GM18511 (cell line): ENCODE data around the gene WIPF3.
A peak's percentile ranks its signal among the peaks of the same experiment; 100 is the strongest.

Experiments
- ATAC-seq: cut with Tn5 transposase; IDR thresholded peaks from one replicate; pipeline ENCODE4 v1.9.1; 2021; ENCODE audit warnings: mild to moderate bottlenecking, moderate library complexity; ENCODE audit not compliant: unreplicated experiment

The WIPF3 gene

DNA sequence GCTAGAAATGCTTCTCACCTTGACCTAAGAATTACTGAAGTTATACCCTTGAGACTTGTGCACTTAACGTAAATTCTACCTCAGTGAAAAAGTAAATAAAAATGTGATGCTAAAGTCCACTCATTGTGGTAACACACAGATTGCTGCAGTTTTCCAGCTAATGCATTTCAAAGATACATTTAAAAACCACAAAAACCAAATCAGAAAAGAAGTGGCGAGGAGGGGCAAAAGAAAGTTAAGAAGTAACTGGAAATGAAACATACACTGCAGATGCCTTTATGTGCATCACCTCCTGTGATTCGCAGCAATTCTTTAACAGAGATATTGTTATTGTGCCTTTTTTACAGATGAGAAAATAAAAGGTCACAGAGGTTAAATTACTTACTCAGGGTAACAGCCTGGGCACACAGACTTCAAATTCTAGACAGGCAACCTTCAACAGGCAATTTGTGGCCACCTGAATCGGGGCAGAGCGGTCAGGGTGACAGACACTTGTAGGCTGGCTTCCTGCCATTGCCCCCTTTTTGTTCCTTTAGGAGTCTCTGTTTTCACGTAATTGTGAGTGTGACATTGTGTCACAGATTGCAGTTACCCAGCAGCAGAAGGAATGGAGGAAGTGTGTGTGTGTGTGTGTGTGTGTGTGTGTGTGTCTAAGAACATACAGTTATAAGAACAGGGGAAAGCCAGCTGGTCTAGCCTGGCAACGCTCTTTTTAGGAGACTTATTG, 1.9 kb downstream of the WIPF3 start:
- no peak for ATAC-seq

DNA sequence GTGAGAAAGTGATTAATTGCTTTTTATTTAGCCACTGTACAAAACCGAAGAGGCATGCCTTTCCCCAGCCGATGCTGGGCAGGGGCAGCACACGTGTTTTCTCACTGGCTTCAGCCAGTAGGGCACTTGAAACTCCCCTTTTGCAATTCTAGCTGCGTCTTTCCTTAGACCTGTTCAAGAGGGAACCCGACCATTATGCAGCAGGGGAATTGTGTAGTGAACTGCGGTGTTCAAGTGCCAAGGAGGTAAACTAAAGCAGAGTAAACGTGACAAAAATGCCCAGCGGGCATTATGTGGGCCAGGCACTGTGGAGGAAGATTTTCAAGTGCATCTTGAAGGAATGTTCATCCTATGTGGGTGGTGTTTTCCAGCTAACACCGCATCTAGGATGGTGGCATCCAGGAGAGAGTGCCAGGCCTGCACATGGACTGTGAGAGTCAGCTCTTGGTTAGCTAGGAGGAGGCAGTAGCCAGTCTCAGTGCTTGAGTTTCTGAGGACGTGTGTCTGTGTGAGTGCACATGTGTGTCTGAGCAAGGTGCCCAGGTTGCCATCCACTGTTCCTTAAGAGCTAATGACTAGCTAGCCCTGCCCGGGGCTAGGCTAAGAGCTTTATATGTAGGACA, 3.3 kb downstream of the WIPF3 start:
- no peak for ATAC-seq

DNA sequence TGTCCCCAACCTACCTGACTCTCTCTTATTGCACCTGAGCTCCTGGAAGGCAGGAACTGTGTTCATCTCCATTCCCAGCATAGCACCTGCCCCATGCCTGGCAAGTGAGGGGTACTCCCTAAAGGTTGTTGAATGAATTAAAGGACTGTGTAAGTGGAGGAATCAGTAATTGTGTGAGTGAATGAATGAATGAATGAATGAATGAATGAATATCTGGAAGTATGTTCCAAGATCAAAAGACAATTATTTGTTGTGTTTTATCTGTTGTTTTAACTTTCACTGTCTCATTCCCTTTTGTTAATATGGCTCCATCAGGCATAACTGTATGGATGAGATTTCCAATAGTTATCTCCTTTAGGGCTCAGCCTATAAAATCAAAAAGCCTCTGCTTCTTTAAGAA, 4.0 kb downstream of the WIPF3 start:
- ATAC-seq: no peak

DNA sequence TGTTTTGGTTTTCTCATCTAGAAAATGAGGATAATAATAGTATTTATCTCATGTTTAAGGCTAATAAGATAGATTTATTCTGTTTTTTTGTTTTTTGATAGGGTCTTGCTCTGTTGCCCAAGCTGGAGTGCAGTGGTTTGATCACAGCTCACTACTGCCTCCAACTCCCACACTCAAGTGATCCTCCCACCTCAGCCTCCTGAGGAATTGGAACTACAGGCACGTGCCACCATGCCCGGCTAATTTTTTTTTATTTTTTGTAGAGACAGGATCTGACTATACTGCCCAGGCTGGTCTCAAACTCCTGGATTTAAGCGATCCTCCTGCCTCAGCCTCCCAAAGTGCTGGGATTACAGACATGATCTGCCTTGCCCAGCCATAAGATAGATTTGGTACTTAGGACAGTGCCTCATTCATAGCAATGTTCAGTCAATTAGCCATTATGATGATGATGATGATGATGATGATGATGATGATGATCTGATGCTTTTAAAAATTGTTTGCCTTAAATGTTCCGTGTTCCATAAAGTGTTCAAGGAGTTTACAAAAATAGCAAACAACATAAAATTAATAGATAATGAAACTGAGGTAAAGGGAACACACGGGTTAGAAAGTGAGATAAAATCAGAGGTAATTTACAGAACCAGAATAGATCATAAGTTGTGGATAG, 4.6 kb downstream of the WIPF3 start:
- no peak for ATAC-seq

DNA sequence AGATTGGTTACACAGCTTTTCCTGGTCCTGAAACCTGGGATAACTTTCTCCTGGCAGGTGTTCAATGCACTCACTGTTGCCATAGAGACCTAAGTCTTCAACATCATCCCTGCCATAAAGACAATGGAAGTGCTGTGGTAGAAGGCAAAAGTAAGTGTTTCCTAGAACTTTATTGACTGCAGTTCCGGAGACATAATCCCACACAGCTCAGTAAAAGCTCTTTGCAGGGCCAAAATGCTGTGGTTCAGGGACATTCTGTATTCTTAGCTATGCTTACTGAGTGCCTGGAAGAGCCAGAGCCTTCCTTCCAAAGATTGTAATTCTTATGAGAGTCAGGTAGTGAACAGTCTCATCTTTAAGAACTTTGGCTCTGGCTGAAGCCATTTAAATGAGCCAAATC, 5.3 kb downstream of the WIPF3 start:
- no peak for ATAC-seq

DNA sequence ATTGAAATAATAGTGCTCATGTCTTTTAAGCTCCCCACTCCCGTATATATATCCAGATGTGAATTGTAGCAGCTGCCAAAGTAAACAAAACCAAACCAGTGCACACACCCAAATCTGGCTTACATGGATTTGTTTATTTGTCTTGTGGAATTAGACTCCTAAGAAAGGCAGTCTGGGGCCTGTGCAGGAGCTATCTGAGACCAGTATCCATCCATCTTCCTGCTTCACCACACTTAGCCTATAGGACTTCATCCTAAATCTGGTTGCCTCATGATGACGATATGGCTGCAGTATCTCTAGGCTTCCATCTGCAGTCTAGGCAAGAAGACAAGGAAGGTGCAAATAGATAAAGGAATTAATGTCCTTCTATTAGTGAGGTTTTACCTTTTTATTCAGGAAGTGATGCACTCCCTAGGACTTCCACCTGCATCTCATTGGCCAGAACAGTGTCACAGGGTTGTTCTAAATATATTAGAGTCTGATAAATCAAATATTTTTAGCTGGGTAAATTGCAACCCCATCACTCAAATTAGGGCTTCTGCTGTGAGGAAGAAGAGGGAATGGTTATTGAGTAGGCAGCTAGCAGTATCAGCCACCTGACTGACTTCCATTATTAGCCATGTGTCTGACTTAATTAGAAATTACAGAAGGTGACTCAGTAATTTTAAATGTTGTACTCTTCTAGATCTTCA, 6.0 kb downstream of the WIPF3 start:
- ATAC-seq: no peak

DNA sequence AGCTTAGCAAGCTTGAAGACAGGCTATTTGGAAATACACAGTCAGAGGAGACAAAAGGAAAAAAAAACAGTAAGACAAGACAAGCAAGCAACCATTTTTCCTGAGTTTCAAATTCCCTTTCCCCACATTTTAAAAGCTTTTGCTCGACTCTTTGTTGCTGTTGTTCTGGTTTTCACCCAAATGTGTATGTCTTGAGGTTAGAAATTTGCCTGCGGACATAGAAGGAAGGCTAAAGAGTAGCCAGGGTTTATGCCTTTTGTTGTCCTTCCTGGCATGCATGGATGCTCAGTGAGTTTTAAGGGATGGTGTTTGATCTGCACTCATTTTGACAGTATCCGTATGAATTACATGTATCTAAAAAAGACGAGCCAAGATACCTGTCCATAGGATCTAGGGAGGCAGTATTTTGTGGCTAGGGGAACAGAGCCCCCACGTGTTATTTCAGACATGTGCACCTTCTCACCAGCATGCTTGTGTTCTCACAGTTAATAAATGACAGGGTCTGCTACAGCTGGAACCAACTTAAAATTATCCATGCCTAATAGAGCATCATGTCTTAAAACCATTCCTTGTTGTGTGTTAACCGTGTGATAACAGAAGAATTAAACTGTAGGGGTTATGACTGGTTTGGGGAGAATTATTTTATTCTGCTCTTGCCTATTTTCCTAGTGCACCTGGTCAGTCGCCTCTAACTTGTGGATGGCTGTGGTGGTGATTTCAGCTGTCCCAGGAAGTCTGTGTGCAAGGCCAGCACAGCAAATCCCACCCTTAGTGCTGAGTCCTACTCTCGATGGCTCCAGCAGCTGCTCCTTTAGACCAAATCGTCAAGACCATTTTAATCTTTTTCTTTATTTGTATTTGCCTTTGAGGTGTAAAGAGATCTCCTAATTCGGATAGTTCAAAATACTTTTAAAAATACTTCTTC, 9.1 kb downstream of the WIPF3 start:
- no peak for ATAC-seq

GRCh38 chr7:29818308-29818707, 12.0 kb downstream of the WIPF3 start:
- ATAC-seq: no peak

DNA sequence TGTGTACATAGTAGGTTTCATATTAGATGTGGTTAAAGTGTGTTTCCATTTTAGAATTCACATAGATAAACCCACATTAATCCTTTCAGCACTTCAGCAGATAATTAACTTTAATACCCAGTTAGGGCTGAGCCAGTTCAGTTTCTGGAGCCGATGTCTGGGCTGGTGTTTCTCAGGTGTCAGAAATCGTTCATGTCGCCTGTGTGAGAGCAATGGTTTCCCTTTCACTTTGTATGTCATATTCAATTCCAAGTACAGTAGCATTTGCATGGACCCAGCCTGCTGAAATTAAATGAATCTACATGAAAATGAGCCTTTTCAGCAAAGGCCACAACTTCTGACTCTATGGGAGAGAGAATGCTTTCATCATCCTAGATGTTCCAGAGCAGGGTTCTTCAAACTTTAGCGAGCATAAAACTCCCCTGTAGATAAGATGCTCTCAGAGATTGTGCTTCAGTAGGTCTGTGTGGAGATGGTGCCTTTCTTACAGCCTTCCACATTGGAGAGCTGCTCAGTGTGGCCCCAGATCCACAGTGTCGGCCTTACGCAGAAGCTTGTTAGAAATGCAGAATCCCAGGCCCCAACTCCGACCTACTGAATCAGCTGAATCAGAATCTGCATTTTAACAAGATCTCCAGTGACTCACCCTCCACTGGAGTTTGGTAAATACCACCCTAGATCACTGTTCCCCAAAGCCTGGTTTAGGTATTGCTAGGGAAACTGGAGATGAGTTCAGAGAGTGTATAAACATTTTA, 19.6 kb downstream of the WIPF3 start:
- ATAC-seq: peak; percentile 78

- ATAC-seq: no peak
These were observed 20.2 kb downstream of the WIPF3 start for GRCh38 chr7:29826530-29826822.

DNA sequence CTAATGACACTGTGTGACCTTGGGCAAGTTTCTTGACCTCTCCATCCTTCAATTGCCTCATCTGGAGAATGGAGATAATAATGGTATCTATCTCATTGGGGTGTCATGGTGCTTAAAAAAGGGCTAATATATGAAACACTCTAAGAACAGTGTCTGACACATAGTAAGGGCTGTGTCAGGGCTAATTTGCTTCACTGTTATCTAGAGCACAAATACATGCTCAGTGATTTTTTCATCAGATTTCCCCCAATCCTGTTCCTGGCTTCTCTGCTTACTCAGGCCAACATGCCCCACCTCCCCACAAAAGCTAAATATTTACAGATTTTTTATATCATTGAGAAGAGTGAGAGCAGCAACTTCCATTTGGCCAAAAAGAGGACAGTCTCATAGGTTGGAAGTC, 20.6 kb downstream of the WIPF3 start:
- ATAC-seq: no peak

DNA sequence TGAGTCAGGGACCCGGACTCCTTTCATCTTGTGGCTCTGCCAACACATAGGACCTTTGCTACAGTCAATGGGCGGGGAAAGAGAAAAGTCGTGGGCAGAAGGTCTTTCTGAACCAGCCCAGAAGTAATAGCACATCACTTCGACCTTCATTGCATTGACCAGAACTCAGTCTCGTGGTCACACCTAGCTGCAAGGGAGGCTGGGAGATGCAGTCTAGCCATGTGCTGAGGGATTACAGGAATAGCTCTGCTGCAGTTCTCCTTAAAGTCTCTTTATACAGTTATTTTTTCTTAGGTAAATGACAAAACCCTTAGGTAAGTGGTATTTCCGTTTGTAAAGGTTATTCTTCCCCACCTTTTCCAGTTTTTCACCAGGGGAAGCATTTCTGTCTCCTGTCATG, 25.4 kb downstream of the WIPF3 start:
- ATAC-seq: no peak

GRCh38 chr7:29833929-29834328, 27.6 kb downstream of the WIPF3 start:
- no peak for ATAC-seq

DNA sequence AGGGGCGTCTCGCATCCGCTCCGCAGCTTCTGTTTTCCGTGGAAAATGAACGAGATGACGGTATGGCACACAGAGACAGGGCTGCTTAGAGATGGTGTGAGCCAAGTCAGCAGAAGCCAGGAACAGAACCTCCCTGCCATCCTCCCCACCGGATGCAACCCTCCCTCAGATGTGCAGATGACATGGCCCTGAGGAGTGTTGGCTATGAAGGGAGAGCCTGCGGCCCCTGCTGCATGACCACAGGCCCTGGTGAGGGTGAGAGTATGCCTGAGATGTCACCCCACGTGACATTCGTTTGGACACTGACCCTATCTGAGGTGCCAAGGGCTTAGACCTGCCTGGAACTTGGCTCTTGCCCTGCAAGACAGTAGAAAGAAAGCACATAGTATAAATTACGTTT, 29.4 kb downstream of the WIPF3 start:
- no peak for ATAC-seq

DNA sequence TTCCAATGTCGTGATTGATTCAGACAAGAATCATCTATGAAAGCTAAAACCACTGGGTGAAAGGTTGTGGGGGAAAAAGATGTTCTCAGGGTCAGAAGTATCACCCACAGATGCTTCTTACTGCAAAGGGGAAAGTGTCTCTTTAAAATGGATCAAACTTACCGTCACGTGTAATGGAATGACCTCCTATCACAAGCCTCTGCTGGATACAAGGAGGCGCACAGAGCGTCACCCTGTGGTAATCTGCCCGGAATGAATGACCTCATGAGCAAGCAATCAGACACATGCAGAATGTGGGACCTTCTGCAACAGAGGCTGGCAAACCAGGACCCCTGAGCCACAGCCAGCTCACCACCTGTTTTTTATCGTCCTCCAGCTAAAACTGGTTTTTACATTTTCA, 33.0 kb downstream of the WIPF3 start:
- no peak for ATAC-seq

GRCh38 chr7:29839921-29840320, 33.6 kb downstream of the WIPF3 start:
- ATAC-seq: no peak

GRCh38 chr7:29840701-29841100, 34.4 kb downstream of the WIPF3 start:
- no peak for ATAC-seq

DNA sequence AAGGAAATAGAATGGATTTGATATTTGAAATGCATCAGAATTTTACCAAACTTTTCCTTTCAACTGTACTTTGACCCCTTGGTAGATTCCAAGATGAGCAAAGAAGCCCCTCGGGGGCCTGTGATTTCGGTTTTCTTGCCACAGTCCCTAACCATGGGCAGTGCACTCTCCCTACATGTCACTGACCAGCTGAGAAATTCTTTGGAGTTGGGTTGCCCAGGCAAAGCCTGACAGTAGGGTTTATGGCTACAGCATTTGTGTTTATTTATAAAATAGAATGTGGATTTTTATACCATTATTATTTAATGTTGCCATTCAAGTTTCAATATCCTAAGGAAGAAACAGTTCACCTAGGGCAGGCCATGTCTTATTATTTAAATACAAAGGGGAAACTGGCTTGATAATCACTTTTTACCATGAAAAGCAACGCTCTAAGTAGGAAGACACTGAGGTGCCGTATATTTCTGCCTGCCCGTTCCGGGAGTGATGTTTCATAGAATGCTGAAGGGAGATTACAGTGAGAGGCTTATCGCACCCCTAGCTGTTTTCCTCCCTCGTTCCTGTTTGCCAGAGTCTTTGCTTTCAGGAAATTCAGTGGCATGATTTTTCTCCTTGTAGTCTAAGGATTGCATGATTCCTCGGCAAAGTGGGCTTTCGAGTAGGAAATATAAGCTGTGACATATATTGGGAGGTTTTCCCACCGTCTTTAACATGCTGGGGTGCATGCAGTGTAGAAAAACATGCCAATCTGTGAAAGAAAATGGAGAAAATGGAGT, 35.8 kb downstream of the WIPF3 start:
- no peak for ATAC-seq

DNA sequence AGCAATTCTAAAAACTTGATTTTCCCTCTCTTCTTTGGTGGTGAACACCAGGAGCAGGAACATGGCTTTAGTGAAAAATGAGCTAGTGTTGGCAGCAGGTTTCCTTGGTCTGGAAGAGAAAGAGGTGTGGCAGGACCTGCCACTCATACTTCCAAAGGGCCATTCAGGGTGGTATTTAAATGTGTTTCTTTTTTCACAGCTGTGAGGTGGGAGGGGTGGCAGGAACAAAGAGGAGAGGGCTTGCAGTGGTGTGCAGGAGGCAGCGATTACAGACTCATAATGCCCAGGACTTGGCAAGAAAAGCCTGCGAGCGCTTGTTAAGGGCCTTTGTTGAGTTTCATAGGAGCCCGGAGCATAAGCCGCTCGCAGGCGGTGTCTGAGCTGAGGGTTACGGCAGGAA, 36.8 kb downstream of the WIPF3 start:
- ATAC-seq: no peak
